Vagina (tissue), 2 donors: ENCODE data around the gene FGG. TPM values are rescaled to one million over a fixed set of nuclear protein-coding genes. Genes with fewer than 3 reads are reported as not detected.

Experiments
- DNase-seq, 2 donors: peaks; one replicate each; pipeline ENCODE4 v3.0.0-alpha.2; 2017; ENCODE audit errors: extremely low spot score in 2 of 2
- H3K27ac ChIP-seq: fragments of 200-600 bp; sonication (generic); one replicate; pipeline ENCODE4 v1.5.1; 2019
- H3K27me3 ChIP-seq: fragments of 200-600 bp; sonication (generic); one replicate; pipeline ENCODE4 v1.5.1; 2019
- H3K36me3 ChIP-seq, 2 donors: fragments of 200-600 bp; sonication (generic); one replicate each; pipeline ENCODE4 v1.5.1; 2017 to 2019
- H3K4me1 ChIP-seq: fragments of 200-600 bp; sonication (generic); one replicate; pipeline ENCODE4 v1.5.1; 2019
- H3K4me3 ChIP-seq, 2 donors: fragments of 200-600 bp; sonication (generic); 1 replicate in 1 of 2; 2 replicates in 1 of 2; pipeline ENCODE4 v1.5.1; 2016 to 2019
- H3K9me3 ChIP-seq: fragments of 200-600 bp; sonication (generic); one replicate; pipeline ENCODE4 v1.5.1; 2019
- POLR2A ChIP-seq, 2 donors: fragments of 450-650 bp; IDR thresholded peaks; one replicate each; pipeline ENCODE4 v1.6.1; 2017; ENCODE audit warnings: antibody characterized with exemption in 2 of 2, mild to moderate bottlenecking in 2 of 2, moderate library complexity in 2 of 2
- POLR2AphosphoS5 ChIP-seq, 2 donors: sonication (generic); formaldehyde crosslinking; IDR thresholded peaks; one replicate each; pipeline ENCODE4 v1.9.0; 2017; ENCODE audit warnings: antibody characterized with exemption in 2 of 2, mild to moderate bottlenecking in 2 of 2, low read depth in 1 of 2; ENCODE audit not compliant: insufficient read depth in 1 of 2
- intact Hi-C: fragments of 100-400 bp; cut with DNase I; formaldehyde crosslinking; loops from one replicate; pipeline ENCODE4 v1.15.1; 2023
- total RNA-seq: library from RNA; depleted of rRNA; stranded (reverse); fragments of >200 nt; gene quantifications from one replicate; pipeline ENCODE4 v1.2.3, GENCODE V29; 2016
- TF ChIP-seq, protein P1 (sequence below), 3 experiments: fragments of 450-650 bp in 2 of 3; fragments of 200-600 bp in 1 of 3; sonication (generic) in 1 of 3; IDR thresholded peaks; one replicate each; pipeline ENCODE4 v1.5.1; 2017 to 2019; ENCODE audit warnings: antibody characterized with exemption in 3 of 3, mild to moderate bottlenecking in 2 of 3, moderate library complexity in 2 of 3

Gene FGG
- total RNA-seq, 1 donor from 2014 or later = not detected

DNA sequence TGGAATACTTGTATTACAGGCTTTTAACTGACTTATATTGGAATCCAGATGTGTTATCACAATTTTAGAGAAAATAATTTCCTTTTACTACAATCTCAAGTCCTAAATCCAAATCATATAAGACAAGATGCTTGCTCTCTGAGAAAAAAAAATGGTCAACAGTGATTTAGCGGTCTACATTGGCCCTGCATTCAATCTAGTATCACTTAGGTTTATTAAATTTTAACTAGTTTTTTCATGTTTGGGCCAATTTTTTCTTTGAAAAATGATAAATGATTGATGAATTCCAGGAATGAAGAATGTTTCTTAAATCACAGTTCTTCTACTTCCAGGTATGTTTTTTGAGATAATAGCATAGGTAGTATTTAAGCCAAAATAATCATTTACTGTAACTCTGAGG lies 2.8 kb upstream of the FGG start:
- no peaks in the 10 kb centered on the region for H3K9me3 ChIP-seq
- no peak for DNase-seq
- no peaks in the 10 kb centered on the region for H3K36me3 ChIP-seq
- intact Hi-C loops = no loop called here
- TF ChIP-seq POLR2AphosphoS5 (IDR thresholded peaks at IDR 0.05; ENCODE audit: insufficient read depth in 1 of 2, low read depth in 1 of 2) = no peak
- TF ChIP-seq, protein P1, sequence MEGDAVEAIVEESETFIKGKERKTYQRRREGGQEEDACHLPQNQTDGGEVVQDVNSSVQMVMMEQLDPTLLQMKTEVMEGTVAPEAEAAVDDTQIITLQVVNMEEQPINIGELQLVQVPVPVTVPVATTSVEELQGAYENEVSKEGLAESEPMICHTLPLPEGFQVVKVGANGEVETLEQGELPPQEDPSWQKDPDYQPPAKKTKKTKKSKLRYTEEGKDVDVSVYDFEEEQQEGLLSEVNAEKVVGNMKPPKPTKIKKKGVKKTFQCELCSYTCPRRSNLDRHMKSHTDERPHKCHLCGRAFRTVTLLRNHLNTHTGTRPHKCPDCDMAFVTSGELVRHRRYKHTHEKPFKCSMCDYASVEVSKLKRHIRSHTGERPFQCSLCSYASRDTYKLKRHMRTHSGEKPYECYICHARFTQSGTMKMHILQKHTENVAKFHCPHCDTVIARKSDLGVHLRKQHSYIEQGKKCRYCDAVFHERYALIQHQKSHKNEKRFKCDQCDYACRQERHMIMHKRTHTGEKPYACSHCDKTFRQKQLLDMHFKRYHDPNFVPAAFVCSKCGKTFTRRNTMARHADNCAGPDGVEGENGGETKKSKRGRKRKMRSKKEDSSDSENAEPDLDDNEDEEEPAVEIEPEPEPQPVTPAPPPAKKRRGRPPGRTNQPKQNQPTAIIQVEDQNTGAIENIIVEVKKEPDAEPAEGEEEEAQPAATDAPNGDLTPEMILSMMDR (IDR thresholded peaks at IDR 0.05) = no peak
- TF ChIP-seq POLR2A (IDR thresholded peaks at IDR 0.05) = no peak
- no peaks in the 10 kb centered on the region for H3K27me3 ChIP-seq
- H3K4me1 ChIP-seq = no peaks in the 10 kb centered on the region
- H3K4me3 ChIP-seq = no peak overlapping the region
- H3K27ac ChIP-seq = no peak overlapping the region

GRCh38 chr4:154614306-154614705 lies 1.9 kb upstream of the FGG start:
- H3K4me3 ChIP-seq = no peak overlapping the region
- TF ChIP-seq POLR2A (IDR thresholded peaks at IDR 0.05) (no peak), POLR2AphosphoS5 (IDR thresholded peaks at IDR 0.05; ENCODE audit: insufficient read depth in 1 of 2, low read depth in 1 of 2) (no peak)
- TF ChIP-seq, protein P1 (IDR thresholded peaks at IDR 0.05) = no peak
- intact Hi-C loops = no loop called here
- no peaks in the 10 kb centered on the region for H3K9me3 ChIP-seq
- no peak for DNase-seq
- no peak overlapping the region for H3K27ac ChIP-seq
- no peaks in the 10 kb centered on the region for H3K4me1 ChIP-seq
- H3K36me3 ChIP-seq = no peaks in the 10 kb centered on the region
- H3K27me3 ChIP-seq = no peaks in the 10 kb centered on the region

DNA sequence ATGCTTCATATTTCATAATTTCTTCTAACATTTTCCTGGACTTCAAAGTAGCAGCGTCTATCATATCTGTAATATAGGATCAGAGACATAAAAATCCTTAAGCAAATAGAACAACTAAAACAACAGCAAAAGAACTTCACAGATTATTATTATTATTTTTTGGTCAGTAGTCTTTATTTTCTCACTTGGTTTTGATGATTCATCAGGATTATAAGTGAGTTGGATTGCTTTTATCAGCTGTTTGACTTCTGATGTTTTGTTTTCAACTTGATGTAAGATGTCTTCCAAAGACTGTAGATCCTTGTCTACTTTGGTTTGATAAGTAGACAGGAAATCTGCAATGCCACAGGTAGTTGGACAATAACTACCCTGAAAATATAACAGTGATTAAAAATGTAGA lies 623 bp downstream of the FGG start:
- no peaks in the 10 kb centered on the region for H3K9me3 ChIP-seq
- H3K27ac ChIP-seq = no peak overlapping the region
- intact Hi-C loops = no loop called here
- no peak for DNase-seq
- TF ChIP-seq, protein P1 (IDR thresholded peaks at IDR 0.05) = no peak
- no peak for TF ChIP-seq POLR2A (IDR thresholded peaks at IDR 0.05)
- no peak for TF ChIP-seq POLR2AphosphoS5 (IDR thresholded peaks at IDR 0.05; ENCODE audit: insufficient read depth in 1 of 2, low read depth in 1 of 2)
- no peaks in the 10 kb centered on the region for H3K36me3 ChIP-seq
- H3K4me3 ChIP-seq = no peak overlapping the region
- H3K27me3 ChIP-seq = no peaks in the 10 kb centered on the region
- H3K4me1 ChIP-seq = no peaks in the 10 kb centered on the region

DNA sequence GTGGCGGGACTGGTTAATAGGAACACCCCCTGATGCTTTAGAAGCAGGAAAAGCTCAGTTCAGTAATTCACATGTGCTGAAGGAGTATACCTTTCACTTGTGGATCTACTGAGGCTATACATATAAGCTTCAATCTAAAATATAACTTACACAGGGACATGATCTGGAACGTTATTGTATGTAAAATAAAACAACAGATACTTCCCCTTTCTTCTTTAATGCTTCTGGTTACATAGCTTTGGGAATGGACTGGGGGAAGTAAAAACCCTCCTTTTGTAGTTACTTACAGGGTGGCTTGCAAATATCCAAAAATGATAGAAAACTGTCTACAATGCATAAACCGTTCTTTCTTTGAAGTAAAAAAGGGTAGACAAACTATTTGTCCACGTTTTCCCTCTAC lies 1.9 kb downstream of the FGG start:
- no peak overlapping the region for H3K27ac ChIP-seq
- intact Hi-C loops = no loop called here

GRCh38 chr4:154609532-154609931 lies 2.9 kb downstream of the FGG start:
- intact Hi-C loops = no loop called here
- TF ChIP-seq POLR2AphosphoS5 (IDR thresholded peaks at IDR 0.05; ENCODE audit: insufficient read depth in 1 of 2, low read depth in 1 of 2) = no peak
- TF ChIP-seq POLR2A (IDR thresholded peaks at IDR 0.05) = no peak
- TF ChIP-seq, protein P1 (IDR thresholded peaks at IDR 0.05) = no peak
- H3K4me3 ChIP-seq = no peak overlapping the region

More for the DNA sequence above, 1.9 kb downstream of the FGG start:
- Histone ChIP-seq H3K27me3 (no peaks in the 10 kb centered on the region), H3K9me3 (no peaks in the 10 kb centered on the region), H3K36me3 (no peaks in the 10 kb centered on the region), H3K4me1 (no peaks in the 10 kb centered on the region), H3K4me3 (no peak overlapping the region)
- TF ChIP-seq, protein P1 (IDR thresholded peaks at IDR 0.05) = no peak
- no peak for TF ChIP-seq POLR2AphosphoS5 (IDR thresholded peaks at IDR 0.05; ENCODE audit: insufficient read depth in 1 of 2, low read depth in 1 of 2)
- no peak for TF ChIP-seq POLR2A (IDR thresholded peaks at IDR 0.05)
- DNase-seq = no peak

More at GRCh38 chr4:154609532-154609931, 2.9 kb downstream of the FGG start:
- no peak overlapping the region for H3K27ac ChIP-seq
- no peak for DNase-seq
- no peaks in the 10 kb centered on the region for H3K27me3 ChIP-seq
- H3K9me3 ChIP-seq = no peaks in the 10 kb centered on the region
- no peaks in the 10 kb centered on the region for H3K36me3 ChIP-seq
- no peaks in the 10 kb centered on the region for H3K4me1 ChIP-seq
